ENCODE data around the gene CACNA2D3. TPM values are rescaled to one million over a fixed set of nuclear protein-coding genes. Genes with fewer than 3 reads are reported as not detected.
A peak's percentile ranks its signal among the peaks of the same experiment; 100 is the strongest.

Gene CACNA2D3
- total RNA-seq, 4 donors from 2014 or later: 0.27 to 1.5 (median 0.79) TPM

GRCh38 chr3:54426381-54426780 lies 304.0 kb downstream of the CACNA2D3 start:
- intact Hi-C loops (cut with DNase I; ENCODE audit: low total_unique reads): no loop called here
- DNase-seq (ENCODE audit: low spot score in 2 of 2): no peak
- no peak overlapping the region for H3K4me3 ChIP-seq (ENCODE audit: low read depth, poor library complexity, severe bottlenecking)
- TF ChIP-seq POLR2A (IDR thresholded peaks at IDR 0.05): no peak
- TF ChIP-seq, protein P1, sequence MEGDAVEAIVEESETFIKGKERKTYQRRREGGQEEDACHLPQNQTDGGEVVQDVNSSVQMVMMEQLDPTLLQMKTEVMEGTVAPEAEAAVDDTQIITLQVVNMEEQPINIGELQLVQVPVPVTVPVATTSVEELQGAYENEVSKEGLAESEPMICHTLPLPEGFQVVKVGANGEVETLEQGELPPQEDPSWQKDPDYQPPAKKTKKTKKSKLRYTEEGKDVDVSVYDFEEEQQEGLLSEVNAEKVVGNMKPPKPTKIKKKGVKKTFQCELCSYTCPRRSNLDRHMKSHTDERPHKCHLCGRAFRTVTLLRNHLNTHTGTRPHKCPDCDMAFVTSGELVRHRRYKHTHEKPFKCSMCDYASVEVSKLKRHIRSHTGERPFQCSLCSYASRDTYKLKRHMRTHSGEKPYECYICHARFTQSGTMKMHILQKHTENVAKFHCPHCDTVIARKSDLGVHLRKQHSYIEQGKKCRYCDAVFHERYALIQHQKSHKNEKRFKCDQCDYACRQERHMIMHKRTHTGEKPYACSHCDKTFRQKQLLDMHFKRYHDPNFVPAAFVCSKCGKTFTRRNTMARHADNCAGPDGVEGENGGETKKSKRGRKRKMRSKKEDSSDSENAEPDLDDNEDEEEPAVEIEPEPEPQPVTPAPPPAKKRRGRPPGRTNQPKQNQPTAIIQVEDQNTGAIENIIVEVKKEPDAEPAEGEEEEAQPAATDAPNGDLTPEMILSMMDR (IDR thresholded peaks at IDR 0.05): no peak

DNA sequence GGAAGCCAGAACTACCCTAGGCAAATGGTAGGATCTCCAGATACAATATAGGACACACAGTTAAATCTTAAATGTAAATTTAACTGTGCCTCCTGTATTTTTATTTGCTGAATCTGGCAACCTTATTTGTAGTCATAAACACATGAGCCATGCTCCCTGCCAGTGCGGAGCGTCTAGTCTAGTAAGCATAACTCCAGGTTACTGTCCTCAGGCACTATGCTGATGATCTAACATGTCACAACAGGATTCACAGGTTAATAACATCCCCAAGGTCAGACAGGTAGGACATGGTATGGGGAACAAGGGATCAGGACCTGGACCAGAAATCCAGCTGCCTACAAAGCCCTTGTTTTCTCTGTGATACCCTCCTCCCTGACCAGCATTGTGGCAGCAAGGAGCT lies 305.1 kb downstream of the CACNA2D3 start:
- DNase-seq (ENCODE audit: low spot score in 2 of 2): no peak
- H3K4me3 ChIP-seq (ENCODE audit: low read depth, poor library complexity, severe bottlenecking): no peak overlapping the region
- intact Hi-C loops (cut with DNase I; ENCODE audit: low total_unique reads): no loop called here
- no peak for TF ChIP-seq POLR2A (IDR thresholded peaks at IDR 0.05)
- TF ChIP-seq, protein P1 (IDR thresholded peaks at IDR 0.05): no peak
- 26 to 46% methylated on average over 2 of the region's 2 CpGs for WGBS, 2 donors

DNA sequence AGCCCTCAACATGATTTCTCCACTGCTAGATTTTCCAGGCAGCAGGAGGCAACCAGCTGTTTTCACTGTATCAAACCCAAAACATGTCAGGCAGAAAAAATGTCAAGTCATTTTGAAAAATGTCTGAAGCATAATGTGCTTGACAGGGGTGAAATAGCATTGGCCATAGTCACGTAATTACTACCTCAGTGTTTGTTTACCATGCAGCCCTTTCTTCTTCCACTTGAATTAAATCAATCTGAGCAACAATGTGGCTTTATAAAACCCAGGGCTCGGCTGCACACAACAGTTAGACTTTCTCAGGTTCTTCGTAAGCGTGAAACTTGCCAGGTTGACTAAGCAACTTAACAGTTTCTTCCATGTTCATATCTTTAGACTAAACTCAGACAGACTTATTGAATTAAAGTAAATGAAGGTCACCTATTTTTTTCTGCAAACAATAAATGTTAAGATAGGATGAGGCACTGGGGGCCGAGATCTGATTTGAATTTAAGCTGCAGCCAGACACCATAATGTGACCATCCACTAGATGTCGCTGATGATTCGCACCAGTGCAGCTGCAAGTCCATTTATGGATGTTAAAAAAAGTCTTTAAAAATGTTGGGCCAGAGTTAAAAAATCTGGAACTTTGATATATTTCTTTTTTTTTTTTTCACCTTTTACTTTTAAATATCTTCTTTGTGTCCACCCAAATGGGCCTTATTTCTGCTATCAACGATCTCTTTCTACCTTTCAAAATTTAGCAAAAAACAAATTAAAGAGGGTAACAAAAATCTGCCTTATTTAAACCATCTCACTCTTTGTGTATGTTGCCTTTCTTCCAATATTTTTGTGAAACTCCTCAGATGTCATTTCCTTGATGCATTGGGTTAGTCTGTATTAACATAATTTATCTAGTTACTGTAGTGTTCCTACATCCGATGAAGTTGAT lies 305.9 kb downstream of the CACNA2D3 start:
- intact Hi-C loops (cut with DNase I; ENCODE audit: low total_unique reads): no loop called here
- WGBS, 2 donors: 26 to 34% methylated on average over 9 of the region's 9 CpGs
- H3K4me3 ChIP-seq (ENCODE audit: low read depth, poor library complexity, severe bottlenecking): no peak overlapping the region
- TF ChIP-seq POLR2A (IDR thresholded peaks at IDR 0.05): no peak
- TF ChIP-seq, protein P1 (IDR thresholded peaks at IDR 0.05): no peak
- DNase-seq (ENCODE audit: low spot score in 2 of 2): peak in 1 of 2 donors; percentile 68

- TF ChIP-seq, protein P1 (IDR thresholded peaks at IDR 0.05): no peak
- no peak for TF ChIP-seq POLR2A (IDR thresholded peaks at IDR 0.05)
- 39 to 52% methylated on average over 1 of the region's 1 CpG for WGBS, 2 donors
Observed at GRCh38 chr3:54432975-54433374, 310.6 kb downstream of the CACNA2D3 start.

DNA sequence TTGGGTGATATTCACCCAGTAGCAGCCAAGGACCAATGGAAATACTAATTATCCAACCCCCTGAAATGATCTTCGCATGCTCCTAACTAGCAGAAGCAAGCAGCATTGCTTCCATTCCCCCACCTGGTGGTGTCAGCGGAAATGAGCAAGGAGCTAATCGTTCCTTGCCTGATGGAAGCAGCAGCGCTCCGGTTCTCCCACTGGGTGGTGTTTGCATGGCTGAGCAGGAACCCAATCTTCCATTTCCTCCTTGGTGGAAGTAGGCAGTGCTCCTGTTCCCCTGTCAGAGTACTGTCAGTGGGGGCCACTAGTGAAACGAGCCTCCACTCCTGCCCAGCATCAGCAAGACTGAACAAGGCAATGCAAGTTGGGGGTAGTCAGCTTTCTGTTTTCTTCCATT lies 311.5 kb downstream of the CACNA2D3 start:
- DNase-seq (ENCODE audit: low spot score in 2 of 2): no peak
- TF ChIP-seq POLR2A (IDR thresholded peaks at IDR 0.05): no peak
- TF ChIP-seq, protein P1 (IDR thresholded peaks at IDR 0.05): no peak

More at GRCh38 chr3:54432975-54433374, 310.6 kb downstream of the CACNA2D3 start:
- H3K4me3 ChIP-seq (ENCODE audit: low read depth, poor library complexity, severe bottlenecking): no peak overlapping the region
- no peak for DNase-seq (ENCODE audit: low spot score in 2 of 2)
- intact Hi-C loops (cut with DNase I; ENCODE audit: low total_unique reads): no loop called here

More for the DNA sequence above, 311.5 kb downstream of the CACNA2D3 start:
- 62 to 68% methylated on average over 6 of the region's 6 CpGs for WGBS, 2 donors
- intact Hi-C loops (cut with DNase I; ENCODE audit: low total_unique reads): no loop called here
- no peak overlapping the region for H3K4me3 ChIP-seq (ENCODE audit: low read depth, poor library complexity, severe bottlenecking)

All from lower leg skin (tissue), 4 donors.